Fibroblast of lung (primary cell): ENCODE measurements around the gene QRICH2.

Experiments used
- CTCF ChIP-seq, 2 donors: IDR thresholded peaks in 1 of 2; conservative IDR thresholded peaks in 1 of 2; 1 replicate in 1 of 2; 2 replicates in 1 of 2; pipeline ENCODE4 v1.5.1; 2011 to 2012; ENCODE audit warnings: low read length in 2 of 2, control low read depth in 1 of 2, inconsistent platforms in 1 of 2, low read depth in 1 of 2, mild to moderate bottlenecking in 1 of 2
- EZH2 ChIP-seq: IDR thresholded peaks from 2 replicates; pipeline ENCODE4 v1.5.1; 2012; ENCODE audit warnings: low read length, control low read depth, mild to moderate bottlenecking; ENCODE audit errors: missing control alignments

- TF ChIP-seq CTCF (conservative IDR thresholded peaks at IDR 0.05 in 1 of 2, IDR thresholded peaks at IDR 0.05 in 1 of 2; ENCODE audit: low read depth in 1 of 2, low read length in 2 of 2) (no peak), EZH2 (no peak)
These were observed 70.2 kb downstream of the QRICH2 start for GRCh38 chr17:76237859-76238313.
